ENCODE results near the gene ASPHD1. TPM values are rescaled to one million over a fixed set of nuclear protein-coding genes. Genes with fewer than 3 reads are reported as not detected.

The ASPHD1 gene
- total RNA-seq, 1 experiment from 2014 or later = 2.0 TPM

DNA sequence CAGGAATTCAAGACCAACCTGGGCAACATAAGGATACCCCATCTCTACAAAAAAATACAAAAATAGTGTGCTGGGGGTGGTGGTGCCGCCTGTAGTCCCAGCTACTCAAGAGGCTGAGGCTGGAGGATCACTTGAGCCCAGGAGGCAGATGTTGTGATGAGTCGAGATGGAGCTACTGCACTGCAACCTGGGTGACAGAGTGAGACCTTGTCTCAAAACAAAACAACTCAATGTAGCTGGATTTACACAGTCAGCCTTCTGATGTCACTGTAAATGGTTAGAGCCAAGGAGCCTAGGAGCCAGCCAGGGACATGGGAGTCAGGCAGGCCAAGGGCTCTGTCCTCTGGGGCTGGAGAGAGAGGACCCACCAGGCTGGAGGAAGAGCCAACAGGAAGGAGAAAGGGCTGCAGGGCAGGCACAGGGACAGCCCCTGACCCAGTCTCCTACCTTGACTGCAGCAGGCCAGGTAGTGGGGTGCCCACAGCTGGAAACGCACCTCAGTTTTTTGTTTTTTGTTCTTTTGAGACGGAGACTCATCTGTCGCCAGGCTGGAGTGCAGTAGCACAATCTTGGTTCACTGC is 45.7 kb upstream of the ASPHD1 start:
- Histone ChIP-seq H3K27ac (ENCODE audit: low read depth, low read length, poor library complexity, severe bottlenecking) (no peak overlapping the region), H3K9me3 (ENCODE audit: low read depth, low read length, poor library complexity, severe bottlenecking) (no peaks in the 10 kb centered on the region), H3K4me3 (ENCODE audit: low read depth, low read length, poor library complexity, severe bottlenecking) (no peak overlapping the region), H3K4me1 (ENCODE audit: insufficient read depth, low read length, poor library complexity, severe bottlenecking) (peaks cover 4% of the 10 kb centered on the region), H3K36me3 (ENCODE audit: insufficient read depth, low read length, poor library complexity, severe bottlenecking) (peaks cover 9% of the 10 kb centered on the region), H3K27me3 (replicated peaks; ENCODE audit: insufficient read depth, low read depth, low read length, poor library complexity) (no peaks in the 10 kb centered on the region)
- ChIA-PET CTCF (no interaction called here), POLR2A (ENCODE audit: low non-redundant PET) (no interaction called here)
- intact Hi-C loops (cut with micrococcal nuclease; ENCODE audit: unreplicated experiment) = no loop called here
- BruUV-seq (replicated peaks) = no TSS peak
- DNase-seq (ENCODE audit: low spot score) = no peak
- TF ChIP-seq, protein P1, sequence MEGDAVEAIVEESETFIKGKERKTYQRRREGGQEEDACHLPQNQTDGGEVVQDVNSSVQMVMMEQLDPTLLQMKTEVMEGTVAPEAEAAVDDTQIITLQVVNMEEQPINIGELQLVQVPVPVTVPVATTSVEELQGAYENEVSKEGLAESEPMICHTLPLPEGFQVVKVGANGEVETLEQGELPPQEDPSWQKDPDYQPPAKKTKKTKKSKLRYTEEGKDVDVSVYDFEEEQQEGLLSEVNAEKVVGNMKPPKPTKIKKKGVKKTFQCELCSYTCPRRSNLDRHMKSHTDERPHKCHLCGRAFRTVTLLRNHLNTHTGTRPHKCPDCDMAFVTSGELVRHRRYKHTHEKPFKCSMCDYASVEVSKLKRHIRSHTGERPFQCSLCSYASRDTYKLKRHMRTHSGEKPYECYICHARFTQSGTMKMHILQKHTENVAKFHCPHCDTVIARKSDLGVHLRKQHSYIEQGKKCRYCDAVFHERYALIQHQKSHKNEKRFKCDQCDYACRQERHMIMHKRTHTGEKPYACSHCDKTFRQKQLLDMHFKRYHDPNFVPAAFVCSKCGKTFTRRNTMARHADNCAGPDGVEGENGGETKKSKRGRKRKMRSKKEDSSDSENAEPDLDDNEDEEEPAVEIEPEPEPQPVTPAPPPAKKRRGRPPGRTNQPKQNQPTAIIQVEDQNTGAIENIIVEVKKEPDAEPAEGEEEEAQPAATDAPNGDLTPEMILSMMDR (conservative IDR thresholded peaks at IDR 0.05; ENCODE audit: low read depth, low read length) = no peak
- no peak for TF ChIP-seq EZH2 (IDR thresholded peaks at IDR 0.05; ENCODE audit: borderline replicate concordance, low read depth, low read length, poor library complexity, severe bottlenecking)

DNA sequence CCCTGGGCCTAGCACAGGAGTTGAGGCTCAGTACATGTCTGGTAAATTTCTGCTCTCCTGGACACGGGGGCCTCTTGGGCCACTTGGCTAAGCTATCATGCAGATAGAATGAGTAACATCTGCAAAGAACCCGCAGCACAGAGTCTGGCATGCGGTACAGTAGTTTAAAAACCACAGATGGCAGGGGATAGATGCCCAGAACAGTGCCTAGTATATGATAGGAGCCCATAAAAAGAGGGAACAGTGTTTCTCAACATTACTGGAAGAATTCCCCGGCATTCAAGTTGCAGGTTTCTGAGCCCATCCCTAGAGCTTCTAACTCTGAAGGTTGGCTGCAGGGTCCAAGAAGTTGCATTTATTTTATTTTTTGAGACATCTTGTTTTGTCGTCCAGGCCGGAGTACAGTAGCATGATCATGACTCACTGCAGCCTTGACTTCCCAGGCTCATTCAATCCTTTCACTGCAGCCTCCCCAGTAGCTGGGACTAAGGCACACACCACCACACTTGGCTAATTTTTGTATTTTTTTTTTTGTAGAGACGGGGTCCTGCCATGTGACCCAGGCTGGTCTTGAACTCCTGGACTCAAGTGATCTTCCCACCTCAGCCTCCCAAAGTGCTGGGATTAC is 43.0 kb upstream of the ASPHD1 start:
- no TSS peak for BruUV-seq (replicated peaks)
- POLR2A ChIA-PET (ENCODE audit: low non-redundant PET) = no interaction called here
- TF ChIP-seq, protein P1 (conservative IDR thresholded peaks at IDR 0.05; ENCODE audit: low read depth, low read length) = no peak
- TF ChIP-seq EZH2 (IDR thresholded peaks at IDR 0.05; ENCODE audit: borderline replicate concordance, low read depth, low read length, poor library complexity, severe bottlenecking) = no peak
- Histone ChIP-seq H3K4me1 (ENCODE audit: insufficient read depth, low read length, poor library complexity, severe bottlenecking) (peaks cover 4% of the 10 kb centered on the region), H3K36me3 (ENCODE audit: insufficient read depth, low read length, poor library complexity, severe bottlenecking) (peaks cover 12% of the 10 kb centered on the region), H3K27me3 (replicated peaks; ENCODE audit: insufficient read depth, low read depth, low read length, poor library complexity) (no peaks in the 10 kb centered on the region), H3K4me3 (ENCODE audit: low read depth, low read length, poor library complexity, severe bottlenecking) (no peak overlapping the region), H3K9me3 (ENCODE audit: low read depth, low read length, poor library complexity, severe bottlenecking) (no peaks in the 10 kb centered on the region), H3K27ac (ENCODE audit: low read depth, low read length, poor library complexity, severe bottlenecking) (no peak overlapping the region)
- CTCF ChIA-PET = interaction anchor here (0.6 kb wide), 1 partner anchor 154 kb away, joined by 7 read pairs; no protein-coding TSS in a partner anchor
- DNase-seq (ENCODE audit: low spot score) = no peak
- intact Hi-C loops (cut with micrococcal nuclease; ENCODE audit: unreplicated experiment) = no loop called here

DNA sequence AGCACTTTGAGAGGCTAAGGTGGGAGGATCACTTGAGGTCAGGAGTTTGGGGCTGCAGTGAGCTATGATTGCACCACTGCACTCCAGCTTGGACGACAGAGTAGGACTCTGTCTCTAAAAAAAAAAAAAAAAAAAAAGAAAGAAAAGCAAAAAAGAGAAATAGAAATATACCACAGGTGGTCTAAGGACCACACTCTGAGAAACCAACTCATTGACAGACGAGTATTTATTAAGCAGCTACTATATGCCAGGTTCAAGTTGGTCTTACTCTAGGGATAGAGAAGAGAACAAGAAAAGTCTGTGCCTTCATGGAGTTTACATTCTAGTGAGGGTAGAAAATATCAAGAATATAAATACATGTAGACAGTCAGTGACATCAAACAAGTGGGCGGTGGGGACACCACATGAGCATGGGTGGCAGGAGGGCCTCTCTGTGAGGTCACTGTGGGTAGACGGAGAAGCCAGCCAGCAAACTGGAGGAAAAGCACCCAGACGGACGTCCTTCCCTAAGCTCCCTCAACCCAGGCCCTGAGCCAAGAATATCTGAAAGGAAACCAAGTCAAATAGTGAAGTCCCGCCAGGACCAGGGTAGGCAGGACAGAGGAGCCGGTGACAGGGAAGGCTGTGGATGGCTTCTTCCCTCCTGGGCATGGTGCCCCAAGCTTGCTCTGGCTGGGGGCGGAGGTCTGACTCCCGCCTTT is 42.0 kb upstream of the ASPHD1 start:
- BruUV-seq (replicated peaks) = no TSS peak
- Histone ChIP-seq H3K36me3 (ENCODE audit: insufficient read depth, low read length, poor library complexity, severe bottlenecking) (peaks cover 12% of the 10 kb centered on the region), H3K4me1 (ENCODE audit: insufficient read depth, low read length, poor library complexity, severe bottlenecking) (no peaks in the 10 kb centered on the region), H3K27ac (ENCODE audit: low read depth, low read length, poor library complexity, severe bottlenecking) (no peak overlapping the region), H3K4me3 (ENCODE audit: low read depth, low read length, poor library complexity, severe bottlenecking) (no peak overlapping the region), H3K27me3 (replicated peaks; ENCODE audit: insufficient read depth, low read depth, low read length, poor library complexity) (no peaks in the 10 kb centered on the region), H3K9me3 (ENCODE audit: low read depth, low read length, poor library complexity, severe bottlenecking) (no peaks in the 10 kb centered on the region)
- intact Hi-C loops (cut with micrococcal nuclease; ENCODE audit: unreplicated experiment) = no loop called here
- POLR2A ChIA-PET (ENCODE audit: low non-redundant PET) = no interaction called here
- no peak for DNase-seq (ENCODE audit: low spot score)
- TF ChIP-seq, protein P1 (conservative IDR thresholded peaks at IDR 0.05; ENCODE audit: low read depth, low read length) = no peak
- TF ChIP-seq EZH2 (IDR thresholded peaks at IDR 0.05; ENCODE audit: borderline replicate concordance, low read depth, low read length, poor library complexity, severe bottlenecking) = no peak
- CTCF ChIA-PET = no interaction called here

Data from A673 (cell line).